Neural cell (in vitro differentiated cells): Measurements from ENCODE around the gene CD300LB. TPM values are rescaled to one million over a fixed set of nuclear protein-coding genes. Genes with fewer than 3 reads are reported as not detected.

Experiments
- H2AFZ ChIP-seq: fragments of 200-600, 300-800 bp; sonication (generic), shearing (Covaris generic); 2 replicates; pipeline ENCODE4 v1.6.0; 2014; ENCODE audit warnings: low read depth, mild to moderate bottlenecking, antibody characterized with exemption, low read length, moderate library complexity
- H3F3A ChIP-seq: fragments of 200-600 bp; shearing (Covaris generic); 2 replicates; pipeline ENCODE4 v1.6.1; 2016; ENCODE audit warnings: mild to moderate bottlenecking, moderate library complexity, mixed read lengths, antibody characterized with exemption, low read length; ENCODE audit not compliant: insufficient read depth, poor library complexity, severe bottlenecking
- H3K27ac ChIP-seq: fragments of 200-600, 300-800 bp; sonication (generic), shearing (Covaris generic); 2 replicates; pipeline ENCODE4 v1.5.1; 2014; ENCODE audit warnings: mild to moderate bottlenecking, low read length, moderate library complexity
- H3K27me3 ChIP-seq: fragments of 300-800, 200-600 bp; sonication (generic), shearing (Covaris generic); 2 replicates; pipeline ENCODE4 v1.6.0; 2014; ENCODE audit warnings: mild to moderate bottlenecking, low read depth, low read length, moderate library complexity; ENCODE audit not compliant: insufficient read depth
- H3K36me3 ChIP-seq: fragments of 300-800, 200-600 bp; sonication (generic), shearing (Covaris generic); 2 replicates; pipeline ENCODE4 v1.5.1; 2014; ENCODE audit warnings: mild to moderate bottlenecking, antibody characterized with exemption, low read length, moderate library complexity; ENCODE audit not compliant: insufficient read depth
- H3K4me2 ChIP-seq: fragments of 300-800, 200-600 bp; sonication (generic), shearing (Covaris generic); 2 replicates; pipeline ENCODE4 v1.6.0; 2014; ENCODE audit warnings: mild to moderate bottlenecking, low read length
- H3K4me3 ChIP-seq: fragments of 300-800, 200-600 bp; sonication (generic), shearing (Covaris generic); 2 replicates; pipeline ENCODE4 v1.5.1; 2014; ENCODE audit warnings: mild to moderate bottlenecking, low read length, moderate library complexity
- H3K79me2 ChIP-seq: fragments of 200-600 bp; shearing (Covaris generic); replicated peaks from 2 replicates; pipeline ENCODE4 v1.6.0; 2014; ENCODE audit warnings: mild to moderate bottlenecking, low read length, moderate library complexity; ENCODE audit not compliant: insufficient read depth
- H3K9ac ChIP-seq: fragments of 300-800, 200-600 bp; sonication (generic), shearing (Covaris generic); 2 replicates; pipeline ENCODE4 v1.6.1; 2016; ENCODE audit warnings: mild to moderate bottlenecking, low read length, mixed read lengths
- H3K9me2 ChIP-seq: fragments of 200-600 bp; shearing (Covaris generic); 2 replicates; pipeline ENCODE4 v1.6.1; 2016; ENCODE audit warnings: mild to moderate bottlenecking, low read length, mixed read lengths; ENCODE audit not compliant: insufficient read depth
- H3K9me3 ChIP-seq: fragments of 200-600, 300-800 bp; sonication (generic), shearing (Covaris generic); 2 replicates; pipeline ENCODE4 v1.6.1; 2016; ENCODE audit warnings: mild to moderate bottlenecking, mixed run types, low read length, moderate library complexity, mixed read lengths
- H4K20me1 ChIP-seq: fragments of 200-600 bp; shearing (Covaris generic); 2 replicates; pipeline ENCODE4 v1.6.1; 2016; ENCODE audit warnings: mild to moderate bottlenecking, mixed run types; ENCODE audit not compliant: insufficient read depth
- EP300 ChIP-seq: fragments of 450-650 bp; conservative IDR thresholded peaks from 2 replicates; pipeline ENCODE4 v1.6.1; 2014; ENCODE audit warnings: antibody characterized with exemption, mild to moderate bottlenecking, moderate library complexity; ENCODE audit not compliant: poor library complexity, severe bottlenecking
- EZH2 ChIP-seq: fragments of 200-600, 300-800 bp; shearing (Covaris generic), sonication (generic); IDR thresholded peaks from 2 replicates; pipeline ENCODE4 v1.6.1; 2014; ENCODE audit warnings: antibody characterized with exemption, low read length, borderline replicate concordance, mild to moderate bottlenecking; ENCODE audit not compliant: insufficient read depth, poor library complexity, severe bottlenecking
- MXI1 ChIP-seq: fragments of 450-650 bp; conservative IDR thresholded peaks from 2 replicates; pipeline ENCODE4 v1.6.1; 2014; ENCODE audit warnings: antibody characterized with exemption, mild to moderate bottlenecking; ENCODE audit not compliant: poor library complexity, severe bottlenecking
- POLR2AphosphoS5 ChIP-seq: IDR thresholded peaks from 2 replicates; pipeline ENCODE4 v1.6.1; 2012
- RAD21 ChIP-seq: fragments of 450-650 bp; conservative IDR thresholded peaks from 2 replicates; pipeline ENCODE4 v1.6.1; 2014; ENCODE audit warnings: antibody characterized with exemption, mild to moderate bottlenecking, moderate library complexity
- SMC3 ChIP-seq: fragments of 450-650 bp; conservative IDR thresholded peaks from 2 replicates; pipeline ENCODE4 v1.6.1; 2014; ENCODE audit warnings: antibody characterized with exemption, mild to moderate bottlenecking, moderate library complexity; ENCODE audit not compliant: poor library complexity
- TAF1 ChIP-seq: IDR thresholded peaks from 2 replicates; pipeline ENCODE4 v1.6.1; 2012; ENCODE audit warnings: low read depth
- polyA plus RNA-seq: library from polyadenylated mRNA; depleted of rRNA; stranded (reverse); fragments of >200 nt; gene quantifications from 2 replicates; pipeline ENCODE4 v1.2.3, GENCODE V29; 2014
- TF ChIP-seq, protein P1 (sequence below): IDR thresholded peaks from 2 replicates; pipeline ENCODE4 v1.6.1; 2012; ENCODE audit warnings: borderline replicate concordance
- TF ChIP-seq, protein P2 (sequence below): fragments of 450-650 bp; IDR thresholded peaks from 2 replicates; pipeline ENCODE4 v1.5.1; 2014; ENCODE audit warnings: antibody characterized with exemption, mild to moderate bottlenecking, moderate library complexity; ENCODE audit not compliant: poor library complexity, severe bottlenecking

CD300LB gene
- polyA plus RNA-seq, 1 donor from 2014 or later, result not detected

DNA sequence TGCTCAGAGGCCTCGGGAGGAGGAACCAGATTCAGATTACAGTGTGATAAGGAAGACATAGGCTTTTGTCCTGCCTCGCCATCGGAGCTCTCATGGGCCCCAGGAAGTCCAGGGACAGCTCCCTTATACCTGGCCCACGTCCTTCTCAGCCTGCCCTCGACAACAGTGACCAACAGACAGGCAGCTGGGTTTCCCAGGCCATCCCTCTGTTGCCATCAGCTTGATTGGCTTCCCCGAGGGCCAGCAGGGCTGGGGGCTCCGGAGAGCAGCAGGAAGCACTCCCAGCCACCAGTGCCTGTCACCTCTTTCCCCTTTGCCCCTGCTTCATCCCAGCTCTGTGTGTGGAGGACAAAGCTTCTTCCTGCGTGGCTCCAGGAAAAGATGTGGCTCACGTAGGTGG is 47.2 kb downstream of the CD300LB start:
- no peaks in the 10 kb centered on the region for H3F3A ChIP-seq

DNA sequence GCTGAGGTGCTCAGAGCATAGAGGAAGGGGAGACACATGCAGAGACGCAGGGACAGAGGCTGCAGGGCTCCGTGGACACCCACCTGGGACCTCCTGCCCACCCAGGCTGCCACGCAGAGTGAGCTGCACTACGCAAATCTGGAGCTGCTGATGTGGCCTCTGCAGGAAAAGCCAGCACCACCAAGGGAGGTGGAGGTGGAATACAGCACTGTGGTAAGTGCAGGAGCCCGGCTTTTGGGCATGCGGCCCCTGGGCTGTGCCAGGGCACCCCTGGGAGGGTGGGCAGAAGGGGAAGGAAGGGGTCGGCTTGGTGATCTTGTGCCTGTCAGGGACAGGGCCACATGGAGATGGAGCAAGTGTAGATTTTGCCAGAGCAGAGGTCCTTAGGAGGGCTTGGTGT is 49.7 kb downstream of the CD300LB start:
- no peaks in the 10 kb centered on the region for H3K27me3 ChIP-seq
- H3K4me3 ChIP-seq, result no peak overlapping the region
- no peaks in the 10 kb centered on the region for H3K9me2 ChIP-seq
- no peaks in the 10 kb centered on the region for H4K20me1 ChIP-seq
- no peak overlapping the region for H3K9ac ChIP-seq
- H2AFZ ChIP-seq, result no peak overlapping the region
- no peaks in the 10 kb centered on the region for H3K79me2 ChIP-seq
- no peak overlapping the region for H3K4me2 ChIP-seq
- no peaks in the 10 kb centered on the region for H3F3A ChIP-seq
- H3K27ac ChIP-seq, result no peak overlapping the region
- H3K36me3 ChIP-seq, result no peaks in the 10 kb centered on the region
- TF ChIP-seq EP300 (no peak), EZH2 (no peak), MXI1 (no peak), SMC3 (no peak), RAD21 (no peak), TAF1 (no peak), POLR2AphosphoS5 (no peak)
- TF ChIP-seq, protein P1, sequence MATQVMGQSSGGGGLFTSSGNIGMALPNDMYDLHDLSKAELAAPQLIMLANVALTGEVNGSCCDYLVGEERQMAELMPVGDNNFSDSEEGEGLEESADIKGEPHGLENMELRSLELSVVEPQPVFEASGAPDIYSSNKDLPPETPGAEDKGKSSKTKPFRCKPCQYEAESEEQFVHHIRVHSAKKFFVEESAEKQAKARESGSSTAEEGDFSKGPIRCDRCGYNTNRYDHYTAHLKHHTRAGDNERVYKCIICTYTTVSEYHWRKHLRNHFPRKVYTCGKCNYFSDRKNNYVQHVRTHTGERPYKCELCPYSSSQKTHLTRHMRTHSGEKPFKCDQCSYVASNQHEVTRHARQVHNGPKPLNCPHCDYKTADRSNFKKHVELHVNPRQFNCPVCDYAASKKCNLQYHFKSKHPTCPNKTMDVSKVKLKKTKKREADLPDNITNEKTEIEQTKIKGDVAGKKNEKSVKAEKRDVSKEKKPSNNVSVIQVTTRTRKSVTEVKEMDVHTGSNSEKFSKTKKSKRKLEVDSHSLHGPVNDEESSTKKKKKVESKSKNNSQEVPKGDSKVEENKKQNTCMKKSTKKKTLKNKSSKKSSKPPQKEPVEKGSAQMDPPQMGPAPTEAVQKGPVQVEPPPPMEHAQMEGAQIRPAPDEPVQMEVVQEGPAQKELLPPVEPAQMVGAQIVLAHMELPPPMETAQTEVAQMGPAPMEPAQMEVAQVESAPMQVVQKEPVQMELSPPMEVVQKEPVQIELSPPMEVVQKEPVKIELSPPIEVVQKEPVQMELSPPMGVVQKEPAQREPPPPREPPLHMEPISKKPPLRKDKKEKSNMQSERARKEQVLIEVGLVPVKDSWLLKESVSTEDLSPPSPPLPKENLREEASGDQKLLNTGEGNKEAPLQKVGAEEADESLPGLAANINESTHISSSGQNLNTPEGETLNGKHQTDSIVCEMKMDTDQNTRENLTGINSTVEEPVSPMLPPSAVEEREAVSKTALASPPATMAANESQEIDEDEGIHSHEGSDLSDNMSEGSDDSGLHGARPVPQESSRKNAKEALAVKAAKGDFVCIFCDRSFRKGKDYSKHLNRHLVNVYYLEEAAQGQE, result no peak
- TF ChIP-seq, protein P2, sequence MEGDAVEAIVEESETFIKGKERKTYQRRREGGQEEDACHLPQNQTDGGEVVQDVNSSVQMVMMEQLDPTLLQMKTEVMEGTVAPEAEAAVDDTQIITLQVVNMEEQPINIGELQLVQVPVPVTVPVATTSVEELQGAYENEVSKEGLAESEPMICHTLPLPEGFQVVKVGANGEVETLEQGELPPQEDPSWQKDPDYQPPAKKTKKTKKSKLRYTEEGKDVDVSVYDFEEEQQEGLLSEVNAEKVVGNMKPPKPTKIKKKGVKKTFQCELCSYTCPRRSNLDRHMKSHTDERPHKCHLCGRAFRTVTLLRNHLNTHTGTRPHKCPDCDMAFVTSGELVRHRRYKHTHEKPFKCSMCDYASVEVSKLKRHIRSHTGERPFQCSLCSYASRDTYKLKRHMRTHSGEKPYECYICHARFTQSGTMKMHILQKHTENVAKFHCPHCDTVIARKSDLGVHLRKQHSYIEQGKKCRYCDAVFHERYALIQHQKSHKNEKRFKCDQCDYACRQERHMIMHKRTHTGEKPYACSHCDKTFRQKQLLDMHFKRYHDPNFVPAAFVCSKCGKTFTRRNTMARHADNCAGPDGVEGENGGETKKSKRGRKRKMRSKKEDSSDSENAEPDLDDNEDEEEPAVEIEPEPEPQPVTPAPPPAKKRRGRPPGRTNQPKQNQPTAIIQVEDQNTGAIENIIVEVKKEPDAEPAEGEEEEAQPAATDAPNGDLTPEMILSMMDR, result no peak
- H3K9me3 ChIP-seq, result no peaks in the 10 kb centered on the region

More for the DNA sequence above, 47.2 kb downstream of the CD300LB start:
- H3K36me3 ChIP-seq, result no peaks in the 10 kb centered on the region
- no peaks in the 10 kb centered on the region for H3K9me2 ChIP-seq
- no peak overlapping the region for H3K4me3 ChIP-seq
- H3K27ac ChIP-seq, result no peak overlapping the region
- no peak overlapping the region for H3K4me2 ChIP-seq
- TF ChIP-seq RAD21, result no peak
- no peak for TF ChIP-seq TAF1
- no peaks in the 10 kb centered on the region for H3K27me3 ChIP-seq
- H4K20me1 ChIP-seq, result no peaks in the 10 kb centered on the region
- H3K9ac ChIP-seq, result no peak overlapping the region
- H3K79me2 ChIP-seq, result no peaks in the 10 kb centered on the region
- no peaks in the 10 kb centered on the region for H3K9me3 ChIP-seq
- no peak overlapping the region for H2AFZ ChIP-seq

DNA sequence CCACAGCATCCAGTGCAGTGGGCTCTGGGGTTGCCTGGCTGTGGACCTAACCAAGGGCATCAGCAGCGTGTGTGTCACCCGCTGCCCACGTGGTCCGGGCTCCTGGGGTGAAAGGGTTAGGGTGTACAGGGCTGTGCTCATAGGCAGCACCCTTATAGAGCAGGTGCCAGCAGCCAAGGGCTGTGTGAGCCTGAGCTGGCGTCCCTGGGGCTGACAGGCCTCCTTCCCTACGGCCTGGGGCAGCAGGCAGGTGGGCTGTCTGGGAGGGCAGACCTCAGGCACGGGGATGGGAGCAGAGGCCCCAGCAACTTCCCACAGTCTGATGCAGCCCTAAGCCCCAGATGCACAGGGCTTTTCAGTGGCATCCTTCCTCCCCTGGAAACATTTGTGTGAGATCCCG is 51.0 kb downstream of the CD300LB start:
- Histone ChIP-seq H3K9me2 (no peaks in the 10 kb centered on the region), H3F3A (no peaks in the 10 kb centered on the region), H3K4me2 (no peak overlapping the region), H3K27me3 (no peaks in the 10 kb centered on the region), H3K27ac (no peak overlapping the region), H3K36me3 (no peaks in the 10 kb centered on the region), H4K20me1 (no peaks in the 10 kb centered on the region), H2AFZ (no peak overlapping the region), H3K4me3 (no peak overlapping the region), H3K9ac (no peak overlapping the region), H3K79me2 (no peaks in the 10 kb centered on the region), H3K9me3 (no peaks in the 10 kb centered on the region)
- TF ChIP-seq MXI1 (no peak), SMC3 (no peak), EP300 (no peak), EZH2 (no peak), RAD21 (no peak), POLR2AphosphoS5 (no peak), TAF1 (no peak)
- TF ChIP-seq, protein P1, result no peak
- TF ChIP-seq, protein P2, result no peak
